HTERT RPE-1 (cell line): ENCODE results near the gene RPS6KC1.
"Not testable (repeated sequence)": the region's sequence is repeated elsewhere in the genome, so short reads cannot be mapped to it uniquely, and the experiment has no call there.

Experiments used
- in situ Hi-C: fragments of 300-500 bp; cut with MboI; formaldehyde crosslinking; loops from 4 replicates; pipeline ENCODE4 v1.14.3; 2020; ENCODE audit warnings: low sequenced_read_pairs

The RPS6KC1 gene

GRCh38 chr1:213201380-213202155 is 150.5 kb downstream of the RPS6KC1 start:
- in situ Hi-C loops, result no loop called here

- in situ Hi-C loops, result no loop called here
Measured at GRCh38 chr1:213211201-213211600, 160.2 kb downstream of the RPS6KC1 start.

- in situ Hi-C loops, result not testable (repeated sequence)
Measured at GRCh38 chr1:213219076-213219475, 168.0 kb downstream of the RPS6KC1 start.

- in situ Hi-C loops, result no loop called here
Measured at GRCh38 chr1:213221209-213221608, 170.2 kb downstream of the RPS6KC1 start.

GRCh38 chr1:213227458-213227857 is 176.4 kb downstream of the RPS6KC1 start:
- in situ Hi-C loops, result no loop called here

GRCh38 chr1:213231795-213232231 is 180.8 kb downstream of the RPS6KC1 start:
- in situ Hi-C loops, result no loop called here

GRCh38 chr1:213242883-213243282 is 191.8 kb downstream of the RPS6KC1 start:
- in situ Hi-C loops, result no loop called here

- in situ Hi-C loops, result no loop called here
Measured at GRCh38 chr1:213244664-213245091, 193.6 kb downstream of the RPS6KC1 start.

GRCh38 chr1:213245260-213245910 is 194.3 kb downstream of the RPS6KC1 start:
- in situ Hi-C loops, result no loop called here

GRCh38 chr1:213247038-213247437 is 196.0 kb downstream of the RPS6KC1 start:
- in situ Hi-C loops, result no loop called here

- in situ Hi-C loops, result no loop called here
Measured at GRCh38 chr1:213249395-213249794, 198.4 kb downstream of the RPS6KC1 start.

GRCh38 chr1:213250041-213250440 is 199.0 kb downstream of the RPS6KC1 start:
- in situ Hi-C loops, result no loop called here

- in situ Hi-C loops, result no loop called here
Measured at GRCh38 chr1:213250446-213250845, 199.4 kb downstream of the RPS6KC1 start.

GRCh38 chr1:213251972-213252371 is 200.9 kb downstream of the RPS6KC1 start:
- in situ Hi-C loops, result no loop called here

- in situ Hi-C loops, result no loop called here
Measured at GRCh38 chr1:213256438-213257087, 205.5 kb downstream of the RPS6KC1 start.

- in situ Hi-C loops, result no loop called here
Measured at GRCh38 chr1:213260311-213261075, 209.5 kb downstream of the RPS6KC1 start.

GRCh38 chr1:213264531-213264930 is 213.5 kb downstream of the RPS6KC1 start:
- in situ Hi-C loops, result no loop called here

- in situ Hi-C loops, result no loop called here
Measured at GRCh38 chr1:213266983-213267772, 216.1 kb downstream of the RPS6KC1 start.

GRCh38 chr1:213268221-213268620 is 217.2 kb downstream of the RPS6KC1 start:
- in situ Hi-C loops, result no loop called here

- in situ Hi-C loops, result no loop called here
Measured at GRCh38 chr1:213269829-213270228, 218.8 kb downstream of the RPS6KC1 start.
